Measurements from ENCODE around the gene IPO13. TPM values are rescaled to one million over a fixed set of nuclear protein-coding genes. Genes with fewer than 3 reads are reported as not detected.

The IPO13 gene
- total and polyA plus RNA-seq, 4 donors, result 7.3 to 35.4 (median 17.4) TPM

DNA sequence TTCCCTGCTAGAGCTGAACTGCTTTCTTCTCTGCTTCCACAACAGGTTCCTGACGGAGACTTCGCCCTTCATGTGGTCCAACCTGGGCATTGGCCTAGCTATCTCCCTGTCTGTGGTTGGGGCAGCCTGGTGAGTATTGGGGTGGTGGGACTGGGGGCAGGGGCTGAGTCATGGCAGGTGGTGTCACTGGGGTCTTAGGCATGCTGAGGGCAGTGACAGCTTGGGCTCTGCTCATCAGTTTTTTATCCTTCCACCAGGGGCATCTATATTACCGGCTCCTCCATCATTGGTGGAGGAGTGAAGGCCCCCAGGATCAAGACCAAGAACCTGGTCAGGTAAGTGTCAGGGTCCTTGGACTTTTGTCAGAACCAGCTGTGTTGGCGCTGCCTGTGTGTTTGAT lies 29.3 kb downstream of the IPO13 start:
- H3K9ac ChIP-seq (ENCODE audit: insufficient read depth in 1 of 2, low read length in 2 of 2), result peak overlapping the region in 1 of 2 donors; percentile 7
- H3K4me1 ChIP-seq (ENCODE audit: control insufficient read depth in 5 of 5, insufficient read depth in 5 of 5, low read length in 5 of 5), result peaks cover 0 to 37% (median 19%) of the 10 kb centered on the region in 5 donors
- no peak overlapping the region for H3K27ac ChIP-seq (ENCODE audit: low read depth in 1 of 2, low read length in 1 of 2)

DNA sequence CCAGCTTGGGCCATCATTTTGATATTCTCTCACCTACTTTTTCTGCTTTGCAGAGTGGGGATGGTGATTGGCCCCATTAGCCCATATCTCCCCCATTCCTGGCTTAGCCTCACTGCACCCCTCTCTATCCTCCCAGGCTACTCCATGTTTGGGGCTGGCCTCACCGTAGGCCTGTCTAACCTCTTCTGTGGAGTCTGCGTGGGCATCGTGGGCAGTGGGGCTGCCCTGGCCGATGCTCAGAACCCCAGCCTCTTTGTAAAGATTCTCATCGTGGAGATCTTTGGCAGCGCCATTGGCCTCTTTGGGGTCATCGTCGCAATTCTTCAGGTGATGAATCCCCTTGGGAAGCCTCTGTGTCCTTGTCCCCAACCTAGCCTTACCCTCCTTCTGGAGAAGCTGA lies 30.1 kb downstream of the IPO13 start:
- Histone ChIP-seq H3K36me3 (ENCODE audit: control insufficient read depth in 4 of 4, insufficient read depth in 4 of 4, low read length in 4 of 4) (peaks cover 0 to 21% (median 14%) of the 10 kb centered on the region in 4 donors), H3K4me3 (no peak overlapping the region), H3K27me3 (ENCODE audit: control insufficient read depth in 3 of 3, insufficient read depth in 3 of 3, low read length in 2 of 3) (no peaks in the 10 kb centered on the region), H3K4me1 (ENCODE audit: control insufficient read depth in 5 of 5, insufficient read depth in 5 of 5, low read length in 5 of 5) (peaks cover 0 to 37% (median 19%) of the 10 kb centered on the region in 5 donors), H3K9me3 (ENCODE audit: control insufficient read depth in 4 of 4, insufficient read depth in 3 of 4, low read length in 3 of 4) (no peaks in the 10 kb centered on the region), H3K27ac (ENCODE audit: low read depth in 1 of 2, low read length in 1 of 2) (no peak overlapping the region), H3K9ac (ENCODE audit: insufficient read depth in 1 of 2, low read length in 2 of 2) (no peak overlapping the region)
- TF ChIP-seq, protein P1, sequence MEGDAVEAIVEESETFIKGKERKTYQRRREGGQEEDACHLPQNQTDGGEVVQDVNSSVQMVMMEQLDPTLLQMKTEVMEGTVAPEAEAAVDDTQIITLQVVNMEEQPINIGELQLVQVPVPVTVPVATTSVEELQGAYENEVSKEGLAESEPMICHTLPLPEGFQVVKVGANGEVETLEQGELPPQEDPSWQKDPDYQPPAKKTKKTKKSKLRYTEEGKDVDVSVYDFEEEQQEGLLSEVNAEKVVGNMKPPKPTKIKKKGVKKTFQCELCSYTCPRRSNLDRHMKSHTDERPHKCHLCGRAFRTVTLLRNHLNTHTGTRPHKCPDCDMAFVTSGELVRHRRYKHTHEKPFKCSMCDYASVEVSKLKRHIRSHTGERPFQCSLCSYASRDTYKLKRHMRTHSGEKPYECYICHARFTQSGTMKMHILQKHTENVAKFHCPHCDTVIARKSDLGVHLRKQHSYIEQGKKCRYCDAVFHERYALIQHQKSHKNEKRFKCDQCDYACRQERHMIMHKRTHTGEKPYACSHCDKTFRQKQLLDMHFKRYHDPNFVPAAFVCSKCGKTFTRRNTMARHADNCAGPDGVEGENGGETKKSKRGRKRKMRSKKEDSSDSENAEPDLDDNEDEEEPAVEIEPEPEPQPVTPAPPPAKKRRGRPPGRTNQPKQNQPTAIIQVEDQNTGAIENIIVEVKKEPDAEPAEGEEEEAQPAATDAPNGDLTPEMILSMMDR (IDR thresholded peaks at IDR 0.05; ENCODE audit: control extremely low read depth, extremely low read depth), result no peak
- ATAC-seq (ENCODE audit: insufficient read depth, low FRiP score), result no peak
- DNase-seq, result no peak
- 93 to 95% methylated on average over 8 of the region's 8 CpGs for WGBS, 2 donors

More for the DNA sequence above, 29.3 kb downstream of the IPO13 start:
- Histone ChIP-seq H3K9me3 (ENCODE audit: control insufficient read depth in 4 of 4, insufficient read depth in 3 of 4, low read length in 3 of 4) (no peaks in the 10 kb centered on the region), H3K4me3 (peak overlapping the region; percentile 69), H3K27me3 (ENCODE audit: control insufficient read depth in 3 of 3, insufficient read depth in 3 of 3, low read length in 2 of 3) (no peaks in the 10 kb centered on the region), H3K36me3 (ENCODE audit: control insufficient read depth in 4 of 4, insufficient read depth in 4 of 4, low read length in 4 of 4) (peaks cover 0 to 20% (median 17%) of the 10 kb centered on the region in 4 donors)
- no peak for ATAC-seq (ENCODE audit: insufficient read depth, low FRiP score)
- TF ChIP-seq, protein P1 (IDR thresholded peaks at IDR 0.05; ENCODE audit: control extremely low read depth, extremely low read depth), result no peak
- DNase-seq, result no peak
- WGBS, 2 donors, result 78 to 94% methylated on average over 4 of the region's 4 CpGs

DNA sequence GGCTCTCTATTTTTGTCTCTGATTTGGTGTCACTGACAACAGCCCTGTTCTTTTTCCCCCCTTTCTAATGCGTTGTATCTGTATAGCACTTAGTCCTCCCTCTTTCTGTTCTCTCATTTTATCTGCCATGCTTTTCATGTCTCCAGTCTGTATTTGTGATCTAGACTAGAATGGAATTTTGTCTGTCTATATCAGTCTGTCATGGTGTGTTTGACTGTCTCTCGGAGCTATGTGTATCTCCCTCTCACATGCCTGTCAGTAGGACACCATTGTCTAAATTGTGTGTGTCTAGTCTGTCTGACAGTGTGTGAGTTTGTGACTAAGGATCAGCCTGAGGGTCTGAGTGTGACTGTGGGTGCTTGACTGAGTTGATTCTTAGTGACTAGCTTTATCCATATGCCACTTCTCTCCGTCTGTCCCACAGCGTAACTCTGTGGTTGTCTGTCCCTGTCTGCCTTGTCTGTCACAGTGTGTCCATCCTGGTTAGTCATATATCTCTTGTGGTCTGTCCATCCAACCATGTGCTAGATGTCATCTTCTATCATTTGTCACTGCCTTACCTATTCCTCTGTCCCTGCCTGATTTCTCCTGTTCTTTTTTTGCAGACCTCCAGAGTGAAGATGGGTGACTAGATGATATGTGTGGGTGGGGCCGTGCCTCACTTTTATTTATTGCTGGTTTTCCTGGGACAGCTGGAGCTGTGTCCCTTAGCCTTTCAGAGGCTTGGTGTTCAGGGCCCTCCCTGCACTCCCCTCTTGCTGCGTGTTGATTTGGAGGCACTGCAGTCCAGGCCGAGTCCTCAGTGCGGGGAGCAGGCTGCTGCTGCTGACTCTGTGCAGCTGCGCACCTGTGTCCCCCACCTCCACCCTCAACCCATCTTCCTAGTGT lies 30.9 kb downstream of the IPO13 start:
- DNase-seq (no peak), ATAC-seq (ENCODE audit: insufficient read depth, low FRiP score) (no peak)
- TF ChIP-seq, protein P1 (IDR thresholded peaks at IDR 0.05; ENCODE audit: control extremely low read depth, extremely low read depth), result no peak
- Histone ChIP-seq H3K36me3 (ENCODE audit: control insufficient read depth in 4 of 4, insufficient read depth in 4 of 4, low read length in 4 of 4) (peaks cover 0 to 16% (median 13%) of the 10 kb centered on the region in 4 donors), H3K9ac (ENCODE audit: insufficient read depth in 1 of 2, low read length in 2 of 2) (no peak overlapping the region), H3K27me3 (ENCODE audit: control insufficient read depth in 3 of 3, insufficient read depth in 3 of 3, low read length in 2 of 3) (no peaks in the 10 kb centered on the region), H3K4me3 (no peak overlapping the region), H3K4me1 (ENCODE audit: control insufficient read depth in 5 of 5, insufficient read depth in 5 of 5, low read length in 5 of 5) (peaks cover 0 to 37% (median 19%) of the 10 kb centered on the region in 5 donors), H3K27ac (ENCODE audit: low read depth in 1 of 2, low read length in 1 of 2) (no peak overlapping the region), H3K9me3 (ENCODE audit: control insufficient read depth in 4 of 4, insufficient read depth in 3 of 4, low read length in 3 of 4) (no peaks in the 10 kb centered on the region)
- 83 to 86% methylated on average over 9 of the region's 9 CpGs for WGBS, 2 donors

Measured in lung (tissue), 12 donors.